Natural killer cell (primary cell): ENCODE results near the gene BFSP2. TPM values are rescaled to one million over a fixed set of nuclear protein-coding genes. Genes with fewer than 3 reads are reported as not detected.

Source experiments
- ATAC-seq, 3 donors: fragments of 150-1000 bp in 2 of 3; fragments of 200-7000 bp in 1 of 3; cut with Tn5 transposase; 1 replicate in 1 of 3; 2 replicates in 2 of 3; pipeline ENCODE4 v1.10.0; 2021; ENCODE audit warnings: mild to moderate bottlenecking in 2 of 3, moderate library complexity in 2 of 3
- DNase-seq, 2 donors: peaks; one replicate each; pipeline versions ENCODE4 v3.0.0 to v3.0.0-alpha.2; 2013 to 2021; ENCODE audit warnings: mixed read lengths in 1 of 2
- H3K27ac ChIP-seq: one replicate; pipeline ENCODE4 v1.5.1; 2013; ENCODE audit warnings: mild to moderate bottlenecking, low read length
- H3K27me3 ChIP-seq: one replicate; pipeline ENCODE4 v1.6.1; 2013; ENCODE audit warnings: low read length; ENCODE audit not compliant: control insufficient read depth, insufficient read depth
- H3K36me3 ChIP-seq: one replicate; pipeline ENCODE4 v1.6.1; 2013; ENCODE audit warnings: low read length; ENCODE audit not compliant: control insufficient read depth, insufficient read depth
- H3K4me1 ChIP-seq: one replicate; pipeline ENCODE4 v1.6.1; 2013; ENCODE audit warnings: low read length; ENCODE audit not compliant: control insufficient read depth, insufficient read depth
- H3K4me3 ChIP-seq: one replicate; pipeline ENCODE4 v1.5.1; 2013; ENCODE audit warnings: low read length
- H3K9me3 ChIP-seq: one replicate; pipeline ENCODE4 v1.6.1; 2013; ENCODE audit warnings: low read length; ENCODE audit not compliant: control insufficient read depth, insufficient read depth
- H3K27ac Mint-ChIP-seq, 2 donors: one replicate each; pipeline ENCODE4 v1.8.0; 2022; ENCODE audit warnings: mild to moderate bottlenecking in 2 of 2, mixed read lengths in 2 of 2, moderate library complexity in 1 of 2
- H3K27me3 Mint-ChIP-seq, 2 donors: one replicate each; pipeline ENCODE4 v1.8.0; 2022; ENCODE audit warnings: low read depth in 2 of 2, mixed read lengths in 2 of 2
- H3K36me3 Mint-ChIP-seq: one replicate; pipeline ENCODE4 v1.8.0; 2022; ENCODE audit warnings: mixed read lengths
- H3K4me1 Mint-ChIP-seq, 2 donors: one replicate each; pipeline ENCODE4 v1.8.0; 2022; ENCODE audit warnings: mixed read lengths in 2 of 2
- H3K4me3 Mint-ChIP-seq: one replicate; pipeline ENCODE4 v1.8.0; 2022; ENCODE audit warnings: mild to moderate bottlenecking, moderate library complexity, mixed read lengths
- H3K9me3 Mint-ChIP-seq, 2 donors: one replicate each; pipeline ENCODE4 v1.8.0; 2022; ENCODE audit warnings: mixed read lengths in 2 of 2
- CTCF ChIP-seq: fragments of 200-600 bp; IDR thresholded peaks from one replicate; pipeline ENCODE4 v1.8.0; 2022; ENCODE audit warnings: antibody characterized with exemption
- WGBS: methylation state at CpG from one replicate; pipeline ENCODE4 v1.1.7; 2013; ENCODE audit warnings: missing lambda C conversion rate; ENCODE audit not compliant: insufficient coverage; 5-methylcytosine and 5-hydroxymethylcytosine counted together
- intact Hi-C: fragments of 100-400 bp; cut with micrococcal nuclease; formaldehyde crosslinking; loops from one replicate; pipeline ENCODE4 v1.14.2; 2022
- total RNA-seq, 4 donors: library from RNA; stranded (reverse); fragments of 120-200 nt in 1 of 4; gene quantifications; one replicate each; pipeline versions ENCODE4 v1.2.3 to v1.2.4, GENCODE V29; 2013 to 2022

The BFSP2 gene
- total RNA-seq, 3 donors from 2014 or later (not counting 1 experiment from before 2014, with no cell fraction given) = not detected

GRCh38 chr3:133393691-133394474 is 6.0 kb upstream of the BFSP2 start:
- Histone ChIP-seq H3K36me3 (no peaks in the 10 kb centered on the region), H3K4me3 (no peak overlapping the region), H3K27me3 (no peaks in the 10 kb centered on the region), H3K9me3 (peaks cover 3% of the 10 kb centered on the region), H3K4me1 (no peaks in the 10 kb centered on the region), H3K27ac (no peak overlapping the region)
- intact Hi-C loops = no loop called here
- Mint-ChIP-seq H3K36me3 (no peaks in the 10 kb centered on the region), H3K9me3 (peaks cover 0 to 3% of the 10 kb centered on the region in 2 donors), H3K4me3 (no peak overlapping the region), H3K27ac (no peak overlapping the region), H3K27me3 (peaks cover 0 to 8% of the 10 kb centered on the region in 2 donors), H3K4me1 (no peaks in the 10 kb centered on the region)
- ATAC-seq (no peak), DNase-seq (no peak)
- 73% methylated on average over 7 of the region's 7 CpGs for WGBS
- no peak for TF ChIP-seq CTCF

- DNase-seq = no peak
- H3K4me3 ChIP-seq = no peak overlapping the region
- Mint-ChIP-seq H3K4me3 (no peak overlapping the region), H3K36me3 (no peaks in the 10 kb centered on the region), H3K27me3 (peaks cover 0 to 8% of the 10 kb centered on the region in 2 donors), H3K9me3 (peaks cover 0 to 3% of the 10 kb centered on the region in 2 donors), H3K4me1 (no peaks in the 10 kb centered on the region), H3K27ac (no peak overlapping the region)
- intact Hi-C loops = no loop called here
- TF ChIP-seq CTCF = no peak
- no peaks in the 10 kb centered on the region for H3K36me3 ChIP-seq
- no peaks in the 10 kb centered on the region for H3K4me1 ChIP-seq
- no peak overlapping the region for H3K27ac ChIP-seq
- peaks cover 3% of the 10 kb centered on the region for H3K9me3 ChIP-seq
- 100% methylated on average over 1 of the region's 1 CpG for WGBS
- no peaks in the 10 kb centered on the region for H3K27me3 ChIP-seq
- ATAC-seq = no peak
These were observed 5.1 kb upstream of the BFSP2 start for GRCh38 chr3:133394561-133395311.

GRCh38 chr3:133396906-133397305 is 3.0 kb upstream of the BFSP2 start:
- intact Hi-C loops = no loop called here

More at GRCh38 chr3:133396906-133397305, 3.0 kb upstream of the BFSP2 start:
- 85% methylated on average over 10 of the region's 10 CpGs for WGBS
- no peak for DNase-seq
- Mint-ChIP-seq H3K27me3 (peaks cover 0 to 8% of the 10 kb centered on the region in 2 donors), H3K27ac (no peak overlapping the region), H3K9me3 (peaks cover 0 to 3% of the 10 kb centered on the region in 2 donors), H3K36me3 (no peaks in the 10 kb centered on the region), H3K4me1 (no peaks in the 10 kb centered on the region), H3K4me3 (no peak overlapping the region)
- no peak for ATAC-seq
- H3K27me3 ChIP-seq = no peaks in the 10 kb centered on the region
- no peaks in the 10 kb centered on the region for H3K36me3 ChIP-seq
- H3K4me3 ChIP-seq = no peak overlapping the region
- H3K9me3 ChIP-seq = peaks cover 3% of the 10 kb centered on the region
- H3K4me1 ChIP-seq = no peaks in the 10 kb centered on the region
- no peak overlapping the region for H3K27ac ChIP-seq
- no peak for TF ChIP-seq CTCF
